GM19099 (cell line): ENCODE data around the gene UNK.

Experiments
- POLR2A ChIP-seq: IDR thresholded peaks from 3 replicates; pipeline ENCODE4 v1.6.1; 2011; ENCODE audit warnings: low read depth; ENCODE audit not compliant: insufficient read length; ENCODE audit errors: extremely low read depth

The UNK gene

GRCh38 chr17:75817571-75817970 lies 33.0 kb downstream of the UNK start:
- no peak for TF ChIP-seq POLR2A

DNA sequence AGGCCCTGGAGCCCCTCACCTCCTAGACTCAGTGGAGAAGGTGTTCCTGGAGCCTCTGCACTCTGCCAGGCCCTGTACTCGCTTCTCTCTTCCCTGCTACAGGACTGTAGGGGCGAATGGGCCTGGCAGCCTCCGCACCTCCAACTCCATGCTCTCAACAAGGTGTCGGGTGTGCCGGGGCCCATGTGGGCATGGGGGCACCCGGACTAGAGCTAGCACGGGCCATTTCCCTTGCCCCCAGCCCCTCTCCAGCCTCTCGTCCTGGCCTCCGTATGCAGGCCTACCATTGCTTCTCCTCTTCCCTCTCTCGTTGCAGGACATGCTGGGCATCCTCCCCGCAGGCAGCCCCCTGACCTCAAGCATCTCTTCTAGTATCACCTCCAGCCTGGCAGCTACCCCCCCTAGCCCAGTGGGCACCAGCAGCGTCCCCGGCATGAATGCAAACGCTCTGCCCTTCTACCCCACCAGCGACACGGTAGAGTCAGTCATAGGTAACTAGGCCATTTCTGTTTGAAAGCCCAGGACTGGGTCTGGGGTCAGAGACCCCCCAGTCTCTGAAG lies 33.8 kb downstream of the UNK start:
- TF ChIP-seq POLR2A, result no peak

DNA sequence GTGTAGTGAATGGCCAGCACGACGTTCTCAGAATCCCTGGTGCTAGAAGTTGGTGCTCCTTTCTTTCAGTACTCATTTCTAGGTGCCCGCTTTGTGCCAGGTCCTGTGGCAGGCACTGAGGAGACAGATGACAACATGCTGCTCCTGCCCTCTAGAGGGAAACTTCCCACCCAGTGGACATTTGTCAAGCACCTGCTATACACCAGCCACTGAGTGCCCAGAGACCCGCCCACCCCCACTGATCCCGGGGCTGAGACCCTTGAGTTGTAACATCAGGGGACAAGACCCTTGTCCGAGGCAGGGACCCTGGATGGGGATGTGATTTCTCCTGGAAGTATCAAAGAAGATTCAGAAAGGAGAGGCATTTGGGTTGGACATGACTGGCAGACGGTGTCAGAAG lies 34.5 kb downstream of the UNK start:
- TF ChIP-seq POLR2A, result no peak

DNA sequence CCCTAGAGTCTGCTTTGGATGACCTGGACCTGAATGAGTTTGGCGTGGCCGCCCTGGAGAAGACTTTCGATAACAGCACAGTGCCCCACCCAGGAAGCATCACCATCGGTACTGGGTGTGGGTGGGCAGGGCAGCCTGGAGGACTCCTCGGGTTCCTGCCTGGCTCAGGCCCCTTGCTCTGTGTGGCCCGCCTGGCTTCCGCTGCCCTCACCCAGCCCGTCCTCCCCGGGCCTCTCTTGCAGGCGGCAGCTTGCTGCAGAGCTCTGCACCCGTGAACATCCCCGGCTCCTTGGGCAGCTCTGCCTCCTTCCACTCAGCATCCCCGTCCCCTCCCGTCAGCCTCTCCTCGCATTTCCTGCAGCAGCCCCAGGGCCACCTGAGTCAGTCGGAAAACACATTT lies 35.1 kb downstream of the UNK start:
- TF ChIP-seq POLR2A, result no peak

GRCh38 chr17:75820094-75821080 lies 35.8 kb downstream of the UNK start:
- TF ChIP-seq POLR2A, result no peak

- no peak for TF ChIP-seq POLR2A
Observed at GRCh38 chr17:75821552-75821951, 36.9 kb downstream of the UNK start.

DNA sequence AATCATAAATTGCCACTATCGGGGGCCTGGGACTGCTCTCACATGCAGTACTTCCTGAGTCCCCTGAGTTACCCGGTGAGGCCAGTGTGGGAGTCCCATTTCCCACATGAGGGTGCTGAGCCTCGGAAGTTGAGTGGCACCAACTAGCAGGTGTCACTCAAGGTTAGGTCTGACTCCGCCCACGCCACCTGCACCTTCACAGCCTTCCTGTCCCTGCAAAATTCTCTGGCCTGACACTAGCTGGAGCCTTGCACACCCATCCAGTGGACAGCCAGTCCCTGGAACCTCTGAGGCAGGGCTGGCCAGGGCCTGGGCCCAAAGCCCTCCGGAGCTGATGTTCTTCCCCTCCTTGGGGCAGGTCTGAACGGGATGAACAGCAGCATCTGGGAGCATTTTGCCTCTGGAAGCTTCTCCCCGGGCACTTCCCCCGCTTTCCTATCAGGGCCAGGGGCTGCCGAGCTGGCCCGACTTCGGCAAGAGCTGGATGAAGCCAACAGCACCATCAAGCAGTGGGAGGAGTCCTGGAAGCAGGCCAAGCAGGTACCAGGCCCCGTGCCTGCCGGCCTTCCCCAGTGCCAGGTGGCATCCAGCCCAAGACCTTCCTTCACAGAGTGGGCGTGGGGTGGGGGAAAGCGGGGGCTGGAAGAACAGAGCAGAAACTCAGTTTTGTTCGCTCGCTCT lies 37.7 kb downstream of the UNK start:
- TF ChIP-seq POLR2A, result no peak

DNA sequence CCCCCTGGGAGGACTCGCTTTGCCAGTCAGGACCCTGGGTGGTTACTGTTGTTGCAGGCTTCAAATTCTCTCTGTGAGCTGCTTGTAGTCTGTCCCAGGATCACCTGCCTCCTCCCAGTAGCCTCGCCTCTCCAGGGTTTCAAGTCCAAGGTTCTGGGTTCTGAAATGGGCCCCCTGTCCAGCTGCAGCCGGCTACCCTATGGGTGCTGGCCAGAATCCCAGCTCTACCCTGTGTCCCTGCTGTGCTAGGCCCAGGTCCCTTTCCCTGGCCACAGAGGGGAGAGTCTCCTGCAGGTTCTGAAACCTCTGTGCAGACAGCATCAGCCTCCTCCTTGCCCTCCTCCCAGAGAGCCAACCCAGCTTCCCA lies 38.2 kb downstream of the UNK start:
- TF ChIP-seq POLR2A, result no peak

DNA sequence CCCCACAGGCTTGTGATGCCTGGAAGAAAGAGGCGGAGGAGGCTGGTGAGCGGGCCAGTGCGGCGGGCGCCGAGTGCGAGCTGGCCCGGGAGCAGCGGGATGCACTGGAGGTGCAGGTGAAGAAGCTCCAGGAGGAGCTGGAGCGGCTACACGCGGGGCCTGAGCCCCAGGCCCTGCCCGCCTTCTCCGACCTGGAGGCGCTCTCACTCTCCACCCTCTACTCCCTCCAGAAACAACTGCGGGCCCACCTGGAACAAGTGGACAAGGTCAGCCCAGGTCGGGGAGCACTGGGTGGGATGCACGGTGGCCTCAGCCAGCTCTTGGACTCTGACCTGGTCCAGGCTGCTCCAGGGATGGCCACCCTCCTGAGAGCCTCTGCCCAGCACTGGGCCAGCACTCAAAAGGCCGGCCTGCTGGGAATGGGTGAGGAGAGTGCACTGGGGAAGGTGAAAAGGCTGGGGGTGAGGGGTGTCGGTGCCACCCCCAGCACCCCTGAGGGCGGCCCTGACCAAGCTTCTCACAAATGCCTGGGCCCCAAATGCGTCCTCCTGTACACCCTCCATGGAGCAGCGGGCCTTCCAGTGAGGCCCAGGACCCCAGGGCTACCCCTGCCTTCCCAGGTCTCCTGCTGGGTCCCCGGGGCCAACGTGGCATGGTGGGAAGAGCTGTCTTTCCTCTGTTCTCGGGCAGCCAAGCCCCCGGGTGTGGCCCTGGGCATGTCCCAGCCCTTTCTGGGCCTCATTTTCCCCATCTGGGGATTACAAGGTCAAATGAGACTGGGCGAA lies 38.8 kb downstream of the UNK start:
- TF ChIP-seq POLR2A, result no peak

DNA sequence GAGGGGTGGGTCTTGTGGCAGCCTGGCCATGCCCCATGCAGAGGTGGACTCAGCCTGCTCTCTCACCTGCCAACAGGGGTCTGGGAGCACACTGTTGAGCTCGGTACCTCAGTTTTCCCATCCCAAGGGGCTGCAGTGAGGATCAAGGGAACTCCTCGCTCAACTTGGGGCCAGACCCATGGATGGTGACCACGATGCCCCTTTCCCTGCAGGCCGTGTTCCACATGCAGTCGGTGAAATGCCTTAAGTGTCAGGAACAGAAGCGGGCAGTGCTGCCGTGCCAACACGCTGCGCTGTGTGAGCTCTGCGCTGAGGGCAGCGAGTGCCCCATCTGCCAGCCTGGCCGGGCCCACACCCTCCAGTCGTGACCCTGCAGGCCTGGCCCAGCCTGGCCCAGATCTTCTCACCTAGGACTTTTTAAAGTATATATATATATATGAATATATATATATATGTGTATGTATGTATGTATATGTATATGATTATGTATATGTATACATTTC lies 39.5 kb downstream of the UNK start:
- no peak for TF ChIP-seq POLR2A

DNA sequence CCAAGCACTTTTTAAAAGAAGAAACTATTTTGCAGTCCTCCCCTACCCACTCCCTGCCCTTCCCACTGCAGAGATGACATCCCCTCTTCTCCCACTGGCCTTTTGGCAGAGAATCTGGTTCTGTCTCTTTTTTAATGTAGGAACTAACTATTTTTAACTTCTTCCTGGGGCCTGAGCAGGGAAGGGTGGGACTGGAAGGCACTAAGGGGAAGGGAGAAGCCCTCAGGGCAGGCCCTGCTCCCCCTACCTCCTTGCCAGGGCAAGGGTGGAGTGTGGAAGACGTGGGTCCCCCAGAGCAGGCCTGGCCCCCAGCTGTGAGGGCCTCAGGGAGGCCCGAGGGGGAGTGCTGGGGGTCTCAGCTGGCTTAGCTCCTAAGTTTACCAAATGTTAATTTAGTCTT lies 40.1 kb downstream of the UNK start:
- TF ChIP-seq POLR2A, result no peak

GRCh38 chr17:75825149-75825552 lies 40.5 kb downstream of the UNK start:
- no peak for TF ChIP-seq POLR2A

- TF ChIP-seq POLR2A, result no peak
Observed at GRCh38 chr17:75825748-75826370, 41.3 kb downstream of the UNK start.

DNA sequence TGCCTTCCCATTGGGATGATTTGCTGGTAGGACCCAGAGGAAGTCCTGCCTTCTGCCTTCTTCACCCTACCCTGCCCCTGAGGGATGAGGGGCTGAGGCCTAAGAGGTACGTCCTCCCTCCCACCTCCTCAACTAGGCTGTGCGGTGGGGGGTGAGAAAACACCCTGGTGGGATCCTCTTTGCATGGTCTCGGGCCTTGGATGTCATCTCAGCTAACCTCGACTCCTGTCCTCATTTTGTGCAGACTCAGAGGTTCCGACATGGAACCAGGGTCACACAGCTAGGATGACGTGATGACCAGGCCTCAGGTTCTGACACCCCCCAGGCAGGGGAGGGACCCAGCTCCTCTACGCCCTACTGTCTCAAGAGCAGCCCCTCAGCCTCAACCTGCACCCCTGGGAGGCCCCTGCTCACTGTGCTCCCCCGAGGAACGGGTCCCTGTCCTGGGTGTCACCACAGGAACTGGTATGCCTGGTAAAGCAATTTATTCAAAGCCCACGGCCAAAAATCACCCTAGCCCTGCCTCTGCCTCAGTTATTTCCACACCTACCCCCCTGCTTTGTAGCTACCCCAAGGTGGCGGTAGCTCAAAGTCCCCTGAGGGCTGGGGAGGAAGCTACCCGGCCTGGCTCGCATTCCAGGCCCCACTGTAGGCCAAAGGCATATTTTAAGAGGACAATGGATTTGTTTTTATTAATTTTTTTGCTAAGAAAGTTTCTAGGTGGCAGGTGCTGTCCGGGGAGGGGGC lies 42.1 kb downstream of the UNK start:
- no peak for TF ChIP-seq POLR2A

DNA sequence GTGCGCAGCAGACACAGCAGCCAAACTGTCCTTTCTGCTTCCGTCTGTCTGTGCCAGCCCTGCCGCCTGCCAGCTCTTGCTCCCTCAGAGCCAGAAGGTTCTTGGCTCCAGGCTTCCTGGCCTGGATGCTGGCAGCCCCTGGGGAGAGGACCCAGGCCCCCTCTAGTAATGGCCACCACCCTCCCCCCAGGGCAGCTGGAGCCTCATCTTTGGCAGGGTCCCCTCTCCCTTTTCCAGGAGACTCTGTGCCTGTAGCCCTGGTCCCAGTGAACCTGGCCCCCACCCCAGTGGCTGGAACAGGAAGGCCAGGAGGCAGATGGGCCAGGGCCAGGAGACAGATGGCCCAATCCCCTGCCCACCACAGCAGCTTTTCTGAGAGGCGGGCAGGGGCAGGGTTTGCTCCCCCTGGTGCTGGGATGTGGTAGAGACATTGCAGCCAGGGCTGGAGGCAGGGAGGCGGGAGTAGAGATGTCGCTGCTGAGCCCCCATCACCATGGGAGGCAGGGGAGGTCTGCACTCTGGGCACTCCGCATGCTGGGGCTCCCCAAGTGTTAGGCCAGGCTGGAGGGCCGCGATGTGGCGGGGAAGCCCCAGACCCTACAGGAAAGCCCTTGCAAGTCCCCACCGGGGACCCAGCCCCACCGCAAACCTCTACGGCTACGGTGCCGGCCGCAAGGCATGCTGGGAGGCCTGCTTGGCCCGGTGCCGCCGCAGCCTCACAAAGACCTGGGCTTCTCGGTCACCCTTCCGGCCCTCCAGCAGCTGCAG lies 42.9 kb downstream of the UNK start:
- TF ChIP-seq POLR2A, result no peak
